Activated CD4-positive, alpha-beta memory T cell treated with anti-CD3 and anti-CD28 coated beads for 36 hours (primary cell): ENCODE results near the gene PEX5L. TPM values are rescaled to one million over a fixed set of nuclear protein-coding genes. Genes with fewer than 3 reads are reported as not detected.
A peak's percentile ranks its signal among the peaks of the same experiment; 100 is the strongest.
"Not testable (repeated sequence)": the region's sequence is repeated elsewhere in the genome, so short reads cannot be mapped to it uniquely, and the experiment has no call there.

Source experiments
- CTCF ChIA-PET: fragments of 350-600 bp; sonication (Branson Sonifier 250); formaldehyde crosslinking; loops from one replicate; lab custom pipeline; 2021; ENCODE audit warnings: antibody characterized with exemption, inconsistent platforms; lab: Charles Lee
- POLR2A ChIA-PET: fragments of 350-600 bp; sonication (Branson Sonifier 250); formaldehyde crosslinking; loops from one replicate; lab custom pipeline; 2021; ENCODE audit warnings: antibody characterized with exemption; lab: Charles Lee
- DNase-seq: peaks from one replicate; pipeline ENCODE4 v3.0.0-alpha.2; 2020
- H3K27ac Mint-ChIP-seq: one replicate; pipeline ENCODE4 v1.8.0; 2021; ENCODE audit warnings: mixed read lengths
- H3K27me3 Mint-ChIP-seq: one replicate; pipeline ENCODE4 v1.8.0; 2021; ENCODE audit warnings: mixed read lengths
- H3K36me3 Mint-ChIP-seq: one replicate; pipeline ENCODE4 v1.8.0; 2021; ENCODE audit warnings: mixed read lengths
- H3K4me1 Mint-ChIP-seq: one replicate; pipeline ENCODE4 v1.8.0; 2021; ENCODE audit warnings: low read depth, mixed read lengths
- H3K4me3 Mint-ChIP-seq: one replicate; pipeline ENCODE4 v1.8.0; 2021; ENCODE audit warnings: mild to moderate bottlenecking, mixed read lengths
- H3K9me3 Mint-ChIP-seq: one replicate; pipeline ENCODE4 v1.8.0; 2021; ENCODE audit warnings: mixed read lengths
- intact Hi-C: fragments of 100-400 bp; cut with micrococcal nuclease; formaldehyde crosslinking; loops from one replicate; pipeline ENCODE4 v1.15.1; 2023
- total RNA-seq, 2 experiments: library from RNA; stranded (reverse); gene quantifications; one replicate each; pipeline ENCODE4 v1.2.3, GENCODE V29; 2021

The PEX5L gene
- total RNA-seq, 2 experiments from 2014 or later, result not detected

DNA sequence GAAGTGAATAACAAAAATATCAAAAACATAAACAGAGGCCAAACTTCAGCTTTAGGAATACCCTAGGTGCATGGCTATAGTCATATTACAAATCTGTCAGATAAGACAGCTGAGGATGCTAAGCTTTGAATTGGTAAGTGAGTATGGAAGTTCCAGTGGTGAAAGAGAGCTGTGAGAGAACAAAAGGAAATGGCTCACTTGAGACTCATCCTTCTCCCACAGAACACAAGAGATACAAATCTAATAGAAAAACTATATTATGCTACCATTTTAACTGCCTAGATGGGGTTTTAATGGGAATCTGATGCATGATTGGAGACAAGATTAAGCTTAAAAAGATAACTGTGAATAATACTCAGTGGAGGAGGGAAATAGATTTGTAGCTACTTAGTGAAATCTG lies 21.5 kb upstream of the PEX5L start:
- ChIA-PET POLR2A (no interaction called here), CTCF (no interaction called here)
- no peaks in the 10 kb centered on the region for H3K9me3 Mint-ChIP-seq
- no peak overlapping the region for H3K27ac Mint-ChIP-seq
- no peaks in the 10 kb centered on the region for H3K27me3 Mint-ChIP-seq
- no peaks in the 10 kb centered on the region for H3K4me1 Mint-ChIP-seq
- intact Hi-C loops, result no loop called here
- no peaks in the 10 kb centered on the region for H3K36me3 Mint-ChIP-seq
- no peak for DNase-seq
- H3K4me3 Mint-ChIP-seq, result no peak overlapping the region

DNA sequence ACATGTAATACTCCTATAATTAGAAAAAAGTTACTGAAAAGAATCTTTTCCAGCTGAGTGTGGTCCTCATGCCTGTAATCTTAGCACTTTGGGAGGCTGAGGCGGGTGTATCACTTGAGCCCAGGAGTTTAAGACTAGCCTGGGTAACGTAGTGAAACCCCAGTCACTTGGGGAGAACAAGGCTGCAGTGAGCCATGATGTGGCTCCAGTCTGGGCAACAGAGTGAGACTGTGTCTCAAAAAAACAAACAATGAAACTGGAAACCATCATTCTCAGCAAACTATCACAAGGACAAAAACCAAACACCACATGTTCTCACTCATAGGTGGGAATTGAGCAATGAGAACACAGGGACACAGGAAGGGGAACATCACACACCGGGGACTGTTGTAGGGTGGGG lies 18.9 kb upstream of the PEX5L start:
- intact Hi-C loops, H3K27me3 Mint-ChIP-seq, H3K27ac Mint-ChIP-seq, H3K9me3 Mint-ChIP-seq, CTCF ChIA-PET, H3K4me3 Mint-ChIP-seq, H3K4me1 Mint-ChIP-seq, H3K36me3 Mint-ChIP-seq, POLR2A ChIA-PET, DNase-seq: not testable (repeated sequence)

DNA sequence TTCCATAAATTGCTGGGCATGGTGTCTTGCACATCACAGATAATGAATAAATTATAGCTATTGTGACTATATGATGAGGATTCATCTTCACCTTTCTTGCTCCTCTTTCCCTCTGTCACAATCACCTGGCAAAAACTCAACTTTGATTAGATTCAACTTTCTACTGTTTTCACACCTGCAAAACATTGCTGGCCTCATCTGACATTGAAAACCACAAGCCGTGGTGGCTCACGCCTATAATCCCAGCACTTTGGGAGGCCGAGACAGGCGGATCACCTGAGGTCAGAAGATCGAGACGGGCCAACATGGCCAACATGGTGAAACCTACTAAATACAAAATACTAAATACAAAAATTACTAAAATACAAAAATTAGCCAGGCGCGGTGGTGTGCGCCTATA lies 12.7 kb upstream of the PEX5L start:
- H3K9me3 Mint-ChIP-seq, result no peaks in the 10 kb centered on the region
- POLR2A ChIA-PET, result no interaction called here
- no peak overlapping the region for H3K4me3 Mint-ChIP-seq

DNA sequence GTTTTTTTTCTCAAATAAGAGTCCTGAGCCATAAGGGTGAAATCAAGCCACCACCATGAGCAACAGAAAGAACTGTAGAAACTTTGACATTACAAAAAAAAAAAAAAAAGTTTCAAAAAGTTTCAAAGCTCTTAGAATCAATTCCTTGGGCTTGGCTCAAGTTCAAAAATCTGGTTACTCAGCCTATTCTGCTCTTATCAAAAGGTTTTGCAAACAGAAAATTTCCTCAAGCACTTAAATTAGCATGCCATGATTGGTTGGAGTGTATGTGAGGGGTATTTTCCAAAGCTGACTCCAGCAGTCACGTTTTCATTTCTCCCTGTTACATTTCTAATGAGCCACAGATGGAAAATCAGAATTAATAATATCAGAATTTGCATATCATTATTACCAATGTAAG lies 12.1 kb upstream of the PEX5L start:
- Mint-ChIP-seq H3K9me3 (no peaks in the 10 kb centered on the region), H3K36me3 (no peaks in the 10 kb centered on the region), H3K27ac (no peak overlapping the region), H3K27me3 (no peaks in the 10 kb centered on the region), H3K4me1 (no peaks in the 10 kb centered on the region), H3K4me3 (no peak overlapping the region)
- ChIA-PET POLR2A (no interaction called here), CTCF (no interaction called here)
- intact Hi-C loops, result no loop called here
- DNase-seq, result no peak

More for the DNA sequence above, 12.7 kb upstream of the PEX5L start:
- intact Hi-C loops, result no loop called here
- DNase-seq, result no peak
- Mint-ChIP-seq H3K4me1 (no peaks in the 10 kb centered on the region), H3K27ac (no peak overlapping the region), H3K27me3 (no peaks in the 10 kb centered on the region), H3K36me3 (no peaks in the 10 kb centered on the region)
- CTCF ChIA-PET, result no interaction called here

DNA sequence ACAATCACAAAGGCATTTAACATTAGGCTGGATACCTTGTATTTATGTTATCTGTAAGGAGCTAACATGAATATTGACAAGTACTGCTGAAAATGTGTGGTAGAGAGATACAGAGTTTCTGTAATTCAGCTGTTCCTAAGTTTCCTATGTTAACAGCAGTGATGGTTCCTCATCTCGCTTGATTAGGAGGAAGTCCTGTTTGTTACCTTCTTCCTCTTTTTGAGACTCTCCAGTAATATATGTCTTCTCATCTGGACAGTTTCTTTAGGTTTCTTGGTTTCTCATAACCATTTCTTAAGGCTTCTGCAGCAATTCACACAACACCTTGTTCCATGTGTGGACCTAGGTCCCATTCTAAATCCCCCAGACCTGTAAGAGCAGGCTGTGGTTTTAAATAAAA lies 11.4 kb upstream of the PEX5L start:
- no peak overlapping the region for H3K27ac Mint-ChIP-seq
- DNase-seq, result no peak
- intact Hi-C loops, result no loop called here
- no peak overlapping the region for H3K4me3 Mint-ChIP-seq
- H3K9me3 Mint-ChIP-seq, result no peaks in the 10 kb centered on the region
- POLR2A ChIA-PET, result no interaction called here
- H3K4me1 Mint-ChIP-seq, result no peaks in the 10 kb centered on the region
- CTCF ChIA-PET, result no interaction called here
- H3K27me3 Mint-ChIP-seq, result peaks cover 1% of the 10 kb centered on the region
- no peaks in the 10 kb centered on the region for H3K36me3 Mint-ChIP-seq

DNA sequence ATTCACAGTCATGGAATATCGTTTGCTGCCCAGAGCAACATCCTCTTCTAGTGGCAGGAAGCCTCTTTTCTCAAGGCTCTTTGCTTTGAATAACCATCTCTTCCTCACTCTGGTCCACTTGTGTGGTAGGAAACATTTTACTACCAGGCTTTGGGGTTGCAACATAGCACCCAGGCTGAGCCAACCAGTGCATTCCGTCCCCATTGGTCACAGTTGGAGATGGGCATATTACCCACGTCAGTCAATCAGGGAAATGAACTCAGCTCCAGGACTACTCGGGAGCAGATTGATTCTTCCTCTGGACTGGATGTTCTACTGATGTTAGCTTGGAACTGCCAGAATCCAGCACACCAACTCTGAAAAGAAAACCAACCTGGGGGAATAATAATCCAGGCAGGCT lies 4.2 kb upstream of the PEX5L start:
- CTCF ChIA-PET, result no interaction called here
- DNase-seq, result no peak
- POLR2A ChIA-PET, result no interaction called here
- Mint-ChIP-seq H3K27ac (no peak overlapping the region), H3K36me3 (no peaks in the 10 kb centered on the region), H3K4me3 (no peak overlapping the region), H3K9me3 (peaks cover 2% of the 10 kb centered on the region), H3K4me1 (peaks cover 10% of the 10 kb centered on the region), H3K27me3 (peaks cover 30% of the 10 kb centered on the region)
- intact Hi-C loops, result no loop called here

DNA sequence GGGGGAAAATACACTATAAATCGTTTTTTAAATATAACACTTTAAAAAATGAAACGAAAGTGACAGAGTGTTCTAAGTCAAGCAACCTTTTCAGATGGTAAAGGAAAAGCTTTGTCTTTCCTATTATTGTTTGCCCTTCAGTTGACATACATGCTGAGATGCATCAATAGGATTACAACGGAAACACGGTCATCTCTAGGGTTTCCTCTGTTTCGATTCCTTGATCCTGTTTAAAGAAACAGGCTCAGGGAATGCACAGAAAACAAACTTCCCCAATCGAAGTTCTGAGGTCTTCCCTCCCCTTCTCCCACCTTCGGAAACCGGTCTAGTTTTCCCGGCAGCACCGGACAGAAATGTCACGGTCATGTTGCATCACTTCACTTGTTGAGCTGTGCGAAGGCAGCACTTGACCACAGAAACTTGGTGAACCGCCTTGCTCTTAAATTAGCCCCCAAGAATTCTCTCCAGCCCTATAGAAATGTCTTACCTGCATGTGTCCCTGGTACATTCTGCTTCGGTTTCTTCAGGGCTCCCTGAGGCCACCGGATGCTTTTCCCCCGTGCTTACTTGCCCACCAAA lies 556 bp downstream of the PEX5L start:
- ChIA-PET POLR2A (interaction anchor here (0.6 kb wide), 1 partner anchor 25 kb away, joined by 4 read pairs; no protein-coding TSS in a partner anchor), CTCF (interaction anchor here (0.8 kb wide), 1 partner anchor 11 kb away, joined by 3 read pairs; no protein-coding TSS in a partner anchor)
- Mint-ChIP-seq H3K4me3 (peak overlapping the region; percentile 6), H3K27me3 (peaks cover 41% of the 10 kb centered on the region), H3K36me3 (no peaks in the 10 kb centered on the region), H3K4me1 (peaks cover 12% of the 10 kb centered on the region), H3K9me3 (no peaks in the 10 kb centered on the region), H3K27ac (no peak overlapping the region)
- intact Hi-C loops, result no loop called here
- no peak for DNase-seq

DNA sequence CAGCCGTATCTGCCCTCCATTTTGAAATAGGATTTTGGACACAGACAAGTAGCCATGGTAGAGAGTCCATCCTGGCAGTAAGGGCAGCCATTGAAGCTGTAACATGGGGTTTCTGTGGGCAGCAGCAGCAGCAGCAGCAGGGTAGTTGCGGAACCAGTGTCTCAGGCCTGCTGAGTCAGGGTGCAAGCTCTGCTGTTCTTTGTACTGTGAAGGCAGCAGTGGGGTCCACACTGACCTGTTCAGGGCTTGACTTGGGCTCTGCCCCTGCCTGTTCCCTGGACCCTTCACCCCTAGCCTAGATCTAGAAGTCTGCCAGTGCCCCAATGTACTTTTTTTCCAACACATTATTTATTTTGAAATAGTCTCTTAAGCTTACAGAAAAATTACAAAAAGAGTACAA lies 9.7 kb downstream of the PEX5L start:
- no peak for DNase-seq
- Mint-ChIP-seq H3K36me3 (no peaks in the 10 kb centered on the region), H3K9me3 (no peaks in the 10 kb centered on the region), H3K27me3 (peaks cover 3% of the 10 kb centered on the region), H3K4me3 (no peak overlapping the region), H3K4me1 (no peaks in the 10 kb centered on the region), H3K27ac (no peak overlapping the region)
- intact Hi-C loops, result no loop called here
- ChIA-PET POLR2A (no interaction called here), CTCF (no interaction called here)

DNA sequence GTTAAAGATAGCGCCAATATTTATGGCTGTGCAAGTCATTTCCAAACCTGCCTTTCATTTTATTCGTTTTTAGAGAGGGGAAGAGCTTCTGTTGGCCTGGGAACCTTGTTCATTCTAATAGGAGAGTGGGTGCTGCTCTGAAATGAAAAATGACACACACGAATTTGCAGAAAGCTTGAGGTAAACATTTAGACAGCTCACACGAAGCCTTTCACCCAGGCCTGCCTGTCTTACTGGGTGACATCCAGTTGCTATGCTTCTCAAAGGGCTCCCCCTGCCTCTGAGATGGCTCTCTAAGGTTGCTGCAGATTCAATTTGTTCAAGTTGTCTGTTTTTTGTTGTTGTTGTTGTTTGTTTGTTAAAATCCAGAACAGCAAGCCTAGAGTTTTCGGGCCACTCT lies 18.2 kb downstream of the PEX5L start:
- CTCF ChIA-PET, result no interaction called here

DNA sequence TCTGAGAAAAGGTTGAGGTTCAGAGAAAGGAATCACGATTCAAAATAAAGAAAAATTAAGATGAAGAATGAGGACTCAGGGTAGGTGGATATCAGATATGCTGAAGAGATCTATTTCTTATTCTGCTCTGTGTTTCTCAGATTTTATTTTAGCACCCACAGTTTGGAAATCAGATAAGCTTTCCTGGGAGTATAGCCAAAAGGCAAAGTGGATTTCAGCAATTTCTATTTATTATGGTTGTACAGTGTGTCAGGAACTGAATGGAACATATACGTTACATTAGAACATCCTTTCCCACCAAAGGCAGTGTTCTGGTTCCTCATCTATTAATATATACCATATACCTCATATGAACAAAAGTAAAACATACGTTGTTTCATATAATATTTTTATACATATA lies 18.9 kb downstream of the PEX5L start:
- Mint-ChIP-seq H3K9me3 (no peaks in the 10 kb centered on the region), H3K27me3 (no peaks in the 10 kb centered on the region), H3K36me3 (no peaks in the 10 kb centered on the region), H3K4me1 (no peaks in the 10 kb centered on the region), H3K4me3 (no peak overlapping the region), H3K27ac (no peak overlapping the region)
- intact Hi-C loops, result no loop called here
- DNase-seq, result no peak
- CTCF ChIA-PET, result no interaction called here
- POLR2A ChIA-PET, result no interaction called here

More for the DNA sequence above, 18.2 kb downstream of the PEX5L start:
- no peaks in the 10 kb centered on the region for H3K27me3 Mint-ChIP-seq
- DNase-seq, result no peak
- H3K4me3 Mint-ChIP-seq, result no peak overlapping the region
- H3K4me1 Mint-ChIP-seq, result no peaks in the 10 kb centered on the region
- no peak overlapping the region for H3K27ac Mint-ChIP-seq
- intact Hi-C loops, result no loop called here
- H3K9me3 Mint-ChIP-seq, result no peaks in the 10 kb centered on the region
- H3K36me3 Mint-ChIP-seq, result no peaks in the 10 kb centered on the region
- POLR2A ChIA-PET, result no interaction called here

DNA sequence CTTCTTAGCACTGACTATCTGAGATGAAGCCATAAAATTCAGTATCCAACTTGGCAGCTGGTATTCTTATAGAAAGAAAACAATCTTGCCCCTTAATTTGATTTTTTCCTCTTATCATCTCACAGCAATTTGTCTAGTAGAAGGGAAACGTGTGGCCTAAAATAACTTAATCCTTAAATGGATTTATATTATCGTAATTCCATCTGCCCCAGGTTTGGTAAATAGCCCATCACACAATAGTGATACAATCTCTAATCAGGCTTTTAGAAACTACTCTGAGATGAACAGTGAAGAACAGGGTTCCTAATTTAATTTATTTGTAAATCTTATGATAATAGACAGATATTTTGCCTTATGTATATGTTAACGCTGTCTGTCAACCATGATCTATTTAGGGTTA lies 24.8 kb downstream of the PEX5L start:
- Mint-ChIP-seq H3K36me3 (no peaks in the 10 kb centered on the region), H3K27ac (no peak overlapping the region), H3K27me3 (no peaks in the 10 kb centered on the region), H3K4me1 (no peaks in the 10 kb centered on the region), H3K4me3 (no peak overlapping the region), H3K9me3 (peaks cover 16% of the 10 kb centered on the region)
- intact Hi-C loops, result no loop called here
- ChIA-PET POLR2A (no interaction called here), CTCF (no interaction called here)
- DNase-seq, result no peak

DNA sequence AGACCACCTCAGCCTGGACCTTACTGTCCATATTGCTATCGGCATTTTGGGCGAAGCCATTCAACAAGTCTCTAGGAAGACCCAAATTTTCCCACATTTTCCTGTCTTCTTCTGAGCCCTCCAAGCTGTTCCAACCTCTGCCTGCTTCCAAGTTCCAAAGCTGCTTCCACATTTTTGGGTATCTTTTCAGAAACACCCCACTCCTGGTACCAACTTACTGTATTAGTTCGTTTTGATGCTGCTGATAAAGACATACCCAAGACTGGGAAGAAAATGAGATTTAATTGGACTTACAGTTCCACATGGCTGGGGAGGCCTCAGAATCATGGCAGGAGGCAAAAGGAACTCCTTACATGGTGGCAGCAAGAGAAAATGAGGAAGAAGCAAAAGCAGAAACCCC lies 28.4 kb downstream of the PEX5L start:
- H3K4me1 Mint-ChIP-seq, intact Hi-C loops, POLR2A ChIA-PET, H3K36me3 Mint-ChIP-seq, H3K4me3 Mint-ChIP-seq, CTCF ChIA-PET, DNase-seq, H3K27me3 Mint-ChIP-seq, H3K27ac Mint-ChIP-seq: not testable (repeated sequence)
- H3K9me3 Mint-ChIP-seq, result peaks cover 18% of the 10 kb centered on the region

DNA sequence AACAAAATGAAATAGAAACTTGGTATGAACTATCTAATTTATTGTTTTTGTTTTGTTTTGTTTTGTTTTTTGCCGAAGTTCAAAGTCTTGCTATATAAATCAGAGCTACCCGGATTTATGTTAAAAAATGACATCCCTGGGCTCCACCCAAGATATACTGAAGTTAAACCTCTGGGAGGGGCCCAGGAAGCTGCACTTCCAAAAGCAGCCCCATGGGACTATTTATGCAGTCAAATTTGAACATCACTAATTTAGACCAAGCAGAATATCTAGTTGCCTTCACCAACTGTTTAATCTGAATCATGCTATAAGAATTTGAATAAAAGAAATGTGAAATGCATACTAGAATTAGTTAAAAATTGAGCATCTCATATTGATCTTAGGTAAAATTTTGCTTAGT lies 32.2 kb downstream of the PEX5L start:
- DNase-seq, result no peak
- POLR2A ChIA-PET, result no interaction called here
- intact Hi-C loops, result no loop called here
- no peak overlapping the region for H3K27ac Mint-ChIP-seq
- CTCF ChIA-PET, result no interaction called here
- no peaks in the 10 kb centered on the region for H3K4me1 Mint-ChIP-seq
- H3K36me3 Mint-ChIP-seq, result no peaks in the 10 kb centered on the region
- H3K9me3 Mint-ChIP-seq, result peaks cover 16% of the 10 kb centered on the region
- no peak overlapping the region for H3K4me3 Mint-ChIP-seq
- no peaks in the 10 kb centered on the region for H3K27me3 Mint-ChIP-seq
